Peyer's patch (tissue), 4 donors: ENCODE data around the gene EAF1.

Experiments used
- POLR2A ChIP-seq, 2 donors: fragments of 450-650 bp; IDR thresholded peaks; one replicate each; pipeline ENCODE4 v1.5.1; 2017; ENCODE audit warnings: antibody characterized with exemption in 2 of 2, mild to moderate bottlenecking in 2 of 2, moderate library complexity in 2 of 2
- TF ChIP-seq, protein P1 (sequence below), 6 experiments: fragments of 450-650 bp in 4 of 6; fragments of 200-600 bp in 2 of 6; sonication (generic) in 1 of 6; IDR thresholded peaks; one replicate each; pipeline ENCODE4 v1.5.1; 2017 to 2019; ENCODE audit warnings: antibody characterized with exemption in 6 of 6, mild to moderate bottlenecking in 3 of 6, moderate library complexity in 1 of 6

DNA sequence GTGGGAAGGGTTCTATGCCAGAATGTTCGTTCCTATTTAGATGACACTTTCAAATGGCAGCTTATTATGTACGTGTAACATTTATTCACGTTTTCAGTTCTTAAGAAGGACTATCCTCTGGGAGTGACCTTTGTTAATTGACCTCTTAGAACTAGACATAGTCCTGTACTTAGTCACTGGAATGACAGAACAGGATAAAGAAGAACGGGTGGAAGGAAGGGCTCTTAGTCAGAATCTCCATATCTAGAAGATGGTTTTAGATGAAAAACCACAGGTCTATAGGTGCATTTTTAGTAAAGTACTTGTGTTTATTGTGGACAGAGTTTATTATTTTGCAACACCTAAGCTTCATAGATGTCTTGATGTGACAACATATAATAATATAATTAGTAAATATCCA, 6.5 kb upstream of the EAF1 start:
- TF ChIP-seq, protein P1, sequence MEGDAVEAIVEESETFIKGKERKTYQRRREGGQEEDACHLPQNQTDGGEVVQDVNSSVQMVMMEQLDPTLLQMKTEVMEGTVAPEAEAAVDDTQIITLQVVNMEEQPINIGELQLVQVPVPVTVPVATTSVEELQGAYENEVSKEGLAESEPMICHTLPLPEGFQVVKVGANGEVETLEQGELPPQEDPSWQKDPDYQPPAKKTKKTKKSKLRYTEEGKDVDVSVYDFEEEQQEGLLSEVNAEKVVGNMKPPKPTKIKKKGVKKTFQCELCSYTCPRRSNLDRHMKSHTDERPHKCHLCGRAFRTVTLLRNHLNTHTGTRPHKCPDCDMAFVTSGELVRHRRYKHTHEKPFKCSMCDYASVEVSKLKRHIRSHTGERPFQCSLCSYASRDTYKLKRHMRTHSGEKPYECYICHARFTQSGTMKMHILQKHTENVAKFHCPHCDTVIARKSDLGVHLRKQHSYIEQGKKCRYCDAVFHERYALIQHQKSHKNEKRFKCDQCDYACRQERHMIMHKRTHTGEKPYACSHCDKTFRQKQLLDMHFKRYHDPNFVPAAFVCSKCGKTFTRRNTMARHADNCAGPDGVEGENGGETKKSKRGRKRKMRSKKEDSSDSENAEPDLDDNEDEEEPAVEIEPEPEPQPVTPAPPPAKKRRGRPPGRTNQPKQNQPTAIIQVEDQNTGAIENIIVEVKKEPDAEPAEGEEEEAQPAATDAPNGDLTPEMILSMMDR (IDR thresholded peaks at IDR 0.05) = no peak
- no peak for TF ChIP-seq POLR2A (IDR thresholded peaks at IDR 0.05)
